HCT116 (cell line): ENCODE measurements around the gene TMEM271. TPM values are rescaled to one million over a fixed set of nuclear protein-coding genes. Genes with fewer than 3 reads are reported as not detected.

Source experiments
- ATAC-seq: fragments of 200-7000 bp; cut with Tn5 transposase; 2 replicates; pipeline ENCODE4 v1.9.1; 2020; ENCODE audit warnings: mild to moderate bottlenecking, moderate library complexity
- BruUV-seq: library from RNA; stranded (reverse); fragments of 400-500 nt; replicated peaks from 2 replicates; lab custom pipeline; 2021; lab: Mats Ljungman, UMichigan
- CTCF ChIA-PET: fragments of 300-600 bp; sonication (Branson Sonifier 250); formaldehyde crosslinking; loops from one replicate; lab custom pipeline; 2021; ENCODE audit warnings: antibody characterized with exemption; lab: Charles Lee
- POLR2A ChIA-PET: fragments of 300-600, 350-600 bp; sonication (Branson Sonifier 250); formaldehyde crosslinking; loops from one replicate; lab custom pipeline; 2021; ENCODE audit warnings: antibody characterized with exemption; lab: Charles Lee
- RAD21 ChIA-PET, 2 experiments: fragments of 300-600 bp; sonication (Branson Sonifier 250); formaldehyde crosslinking; loops; one replicate each; lab custom pipeline; 2023; ENCODE audit warnings: low total read pairs in 2 of 2; ENCODE audit not compliant: uncharacterized antibody in 2 of 2, unreplicated experiment in 2 of 2, low non-redundant PET in 1 of 2; lab: Charles Lee
- DNase-seq: peaks from one replicate; pipeline ENCODE4 v3.0.0-alpha.2; 2010; ENCODE audit warnings: low read depth, low spot score
- H2AFZ ChIP-seq: fragments of 200-600 bp; shearing (Covaris generic), sonication (generic); 2 replicates; pipeline ENCODE4 v1.6.1; 2017; ENCODE audit warnings: low read depth, mixed run types, mixed read lengths, antibody characterized with exemption, low read length; ENCODE audit not compliant: poor library complexity, severe bottlenecking
- H3K27ac ChIP-seq: 2 replicates; pipeline ENCODE4 v1.5.1; 2012; ENCODE audit warnings: low read depth, low read length
- H3K27me3 ChIP-seq: fragments of 200-600 bp; sonication (generic); 2 replicates; pipeline ENCODE4 v1.6.1; 2016; ENCODE audit warnings: mixed run types, low read length, mixed read lengths; ENCODE audit not compliant: insufficient read depth
- H3K36me3 ChIP-seq, 2 experiments: fragments of 200-500 bp in 1 of 2; fragments of 200-600 bp in 1 of 2; sonication (Bioruptor generic) in 1 of 2; sonication (generic) in 1 of 2; 2 replicates each; pipeline versions ENCODE4 v1.5.1 to v1.6.1; 2014 to 2016; ENCODE audit warnings: low read length in 2 of 2, inconsistent platforms in 1 of 2, mixed read lengths in 1 of 2, mixed run types in 1 of 2; ENCODE audit not compliant: insufficient read depth in 2 of 2, control insufficient read depth in 1 of 2
- H3K4me1 ChIP-seq, 2 experiments: fragments of 200-600 bp in 1 of 2; sonication (generic) in 1 of 2; 2 replicates each; pipeline versions ENCODE4 v1.5.1 to v1.6.1; 2012 to 2017; ENCODE audit warnings: low read length in 2 of 2, inconsistent platforms in 1 of 2, mild to moderate bottlenecking in 1 of 2, mixed read lengths in 1 of 2, mixed run types in 1 of 2, moderate library complexity in 1 of 2; ENCODE audit not compliant: insufficient read depth in 2 of 2, control insufficient read depth in 1 of 2
- H3K4me2 ChIP-seq: fragments of 200-600 bp; sonication (generic); 2 replicates; pipeline ENCODE4 v1.6.1; 2017; ENCODE audit warnings: mixed run types, low read length, mixed read lengths
- H3K4me3 ChIP-seq, 2 experiments: fragments of 200-600 bp in 1 of 2; sonication (generic) in 1 of 2; replicated peaks in 1 of 2; 2 replicates each; pipeline ENCODE4 v1.5.1; 2011 to 2016; ENCODE audit warnings: low read length in 2 of 2, control low read depth in 1 of 2, low read depth in 1 of 2, mild to moderate bottlenecking in 1 of 2, mixed read lengths in 1 of 2, mixed run types in 1 of 2
- H3K79me2 ChIP-seq: fragments of 200-600 bp; sonication (generic); 2 replicates; pipeline ENCODE4 v1.6.1; 2017; ENCODE audit warnings: mild to moderate bottlenecking, mixed run types, low read length, moderate library complexity, mixed read lengths; ENCODE audit not compliant: insufficient read depth
- H3K9ac ChIP-seq: fragments of 200-600 bp; sonication (generic); 2 replicates; pipeline ENCODE4 v1.6.1; 2016; ENCODE audit warnings: low read length, mixed read lengths
- H3K9me2 ChIP-seq: fragments of 200-600 bp; sonication (generic), shearing (Covaris generic); 2 replicates; pipeline ENCODE4 v1.6.1; 2017; ENCODE audit warnings: mixed run types, mild to moderate bottlenecking, moderate library complexity; ENCODE audit not compliant: insufficient read depth
- H3K9me3 ChIP-seq, 2 experiments: fragments of 200-500 bp in 1 of 2; fragments of 200-600 bp in 1 of 2; sonication (Bioruptor generic) in 1 of 2; sonication (generic) in 1 of 2; 2 replicates each; pipeline ENCODE4 v1.6.1; 2014 to 2017; ENCODE audit warnings: low read length in 2 of 2, mixed read lengths in 2 of 2, inconsistent platforms in 1 of 2, low read depth in 1 of 2, mild to moderate bottlenecking in 1 of 2, mixed run types in 1 of 2, moderate library complexity in 1 of 2; ENCODE audit not compliant: control insufficient read depth in 1 of 2, insufficient read depth in 1 of 2
- H4K20me1 ChIP-seq: fragments of 200-600 bp; sonication (generic), shearing (Covaris generic); 2 replicates; pipeline ENCODE4 v1.6.1; 2017; ENCODE audit warnings: mixed run types, mild to moderate bottlenecking, moderate library complexity; ENCODE audit not compliant: insufficient read depth
- CEBPB ChIP-seq: IDR thresholded peaks from 2 replicates; pipeline ENCODE4 v1.6.1; 2012; ENCODE audit warnings: low read depth
- EGR1 ChIP-seq: IDR thresholded peaks from 2 replicates; pipeline ENCODE4 v1.6.1; 2012; ENCODE audit warnings: low read depth
- ELF1 ChIP-seq: IDR thresholded peaks from 2 replicates; pipeline ENCODE4 v1.6.1; 2012; ENCODE audit warnings: low read depth, borderline replicate concordance
- EZH2 ChIP-seq: fragments of 200-600 bp; sonication (generic); IDR thresholded peaks from 2 replicates; pipeline ENCODE4 v1.6.1; 2017; ENCODE audit warnings: antibody characterized with exemption, mixed run types
- POLR2A ChIP-seq: IDR thresholded peaks from 2 replicates; pipeline ENCODE4 v1.7.0; 2011; ENCODE audit warnings: borderline replicate concordance; ENCODE audit not compliant: insufficient read depth, insufficient read length; ENCODE audit errors: extremely low read depth
- RAD21 ChIP-seq: IDR thresholded peaks from 2 replicates; pipeline ENCODE4 v1.6.1; 2012; ENCODE audit warnings: low read depth, mild to moderate bottlenecking
- SIN3A ChIP-seq: IDR thresholded peaks from 2 replicates; pipeline ENCODE4 v1.6.1; 2012; ENCODE audit warnings: low read depth
- TCF7L2 ChIP-seq: IDR thresholded peaks from 2 replicates; pipeline ENCODE4 v1.7.0; 2011; ENCODE audit warnings: borderline replicate concordance, inconsistent platforms; ENCODE audit not compliant: insufficient read depth, insufficient read length; ENCODE audit errors: extremely low read depth
- YY1 ChIP-seq: IDR thresholded peaks from 2 replicates; pipeline ENCODE4 v1.6.1; 2011; ENCODE audit warnings: low read length, low read depth, moderate library complexity, mild to moderate bottlenecking; ENCODE audit not compliant: insufficient replicate concordance; ENCODE audit errors: extremely low read depth
- ZFX ChIP-seq: fragments of 450-650 bp; IDR thresholded peaks from 2 replicates; pipeline ENCODE4 v1.6.1; 2017
- ZNF274 ChIP-seq: fragments of 200-500 bp; sonication (Bioruptor generic); IDR thresholded peaks from 2 replicates; pipeline ENCODE4 v1.6.1; 2014; ENCODE audit warnings: mild to moderate bottlenecking, low read depth, low read length, inconsistent platforms
- intact Hi-C: fragments of 100-400 bp; cut with micrococcal nuclease; formaldehyde crosslinking; loops from 2 replicates; pipeline ENCODE4 v1.10.0; 2022
- total RNA-seq: library from RNA; stranded (reverse); gene quantifications from one replicate; pipeline ENCODE4 v1.2.1, GENCODE V29; 2021; ENCODE audit not compliant: unreplicated experiment
- TF ChIP-seq, protein P1 (sequence below): IDR thresholded peaks from 2 replicates; pipeline ENCODE4 v1.6.1; 2011; ENCODE audit warnings: mild to moderate bottlenecking, low read length, moderate library complexity; ENCODE audit not compliant: insufficient replicate concordance; ENCODE audit errors: extremely low read depth
- TF ChIP-seq, protein P2 (sequence below): IDR thresholded peaks from 2 replicates; pipeline ENCODE4 v1.6.1; 2012; ENCODE audit warnings: low read depth
- TF ChIP-seq, protein P3 (sequence below): IDR thresholded peaks from 2 replicates; pipeline ENCODE4 v1.6.1; 2012
- TF ChIP-seq, protein P4 (sequence below), 3 experiments: fragments of 200-600 bp in 1 of 3; sonication (generic) in 1 of 3; IDR thresholded peaks in 2 of 3; conservative IDR thresholded peaks in 1 of 3; 2 replicates each; pipeline ENCODE4 v1.5.1; 2012 to 2017; ENCODE audit warnings: low read depth in 2 of 3, low read length in 2 of 3, antibody characterized with exemption in 1 of 3, borderline replicate concordance in 1 of 3, control low read depth in 1 of 3, mild to moderate bottlenecking in 1 of 3, mixed read lengths in 1 of 3, mixed run types in 1 of 3, moderate library complexity in 1 of 3; ENCODE audit not compliant: insufficient read depth in 1 of 3

TMEM271 gene
- total RNA-seq, 1 experiment from 2014 or later, result not detected

DNA sequence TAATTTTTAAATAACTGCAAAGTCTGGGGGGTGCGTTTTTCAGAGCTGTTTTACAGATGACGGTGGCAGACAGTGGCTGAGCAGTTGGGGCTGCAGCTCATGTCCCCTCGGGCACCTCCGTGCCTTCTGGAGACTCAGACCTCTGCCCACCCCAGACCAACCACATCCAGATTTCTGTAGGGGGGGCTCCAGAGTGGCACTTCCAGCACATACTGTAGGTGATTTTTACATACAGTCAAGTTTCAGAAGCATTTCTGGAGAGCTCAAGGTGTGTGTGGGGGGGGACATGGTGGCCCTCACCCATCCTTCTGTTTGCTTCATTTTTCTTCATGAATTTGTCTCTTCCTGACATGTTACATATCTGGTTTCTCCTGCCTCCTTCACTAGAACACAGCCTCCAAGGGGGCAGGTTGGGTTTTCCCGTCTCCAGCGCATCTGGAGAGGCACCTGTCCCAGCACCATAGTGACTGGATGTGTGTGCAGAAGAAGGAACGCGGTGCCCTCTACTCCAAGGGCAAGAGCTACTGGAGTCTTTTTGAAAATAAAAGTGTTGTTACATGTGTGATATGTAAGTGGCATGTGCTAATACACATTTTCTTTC, 37.5 kb downstream of the TMEM271 start (continued):
- TF ChIP-seq, protein P1, sequence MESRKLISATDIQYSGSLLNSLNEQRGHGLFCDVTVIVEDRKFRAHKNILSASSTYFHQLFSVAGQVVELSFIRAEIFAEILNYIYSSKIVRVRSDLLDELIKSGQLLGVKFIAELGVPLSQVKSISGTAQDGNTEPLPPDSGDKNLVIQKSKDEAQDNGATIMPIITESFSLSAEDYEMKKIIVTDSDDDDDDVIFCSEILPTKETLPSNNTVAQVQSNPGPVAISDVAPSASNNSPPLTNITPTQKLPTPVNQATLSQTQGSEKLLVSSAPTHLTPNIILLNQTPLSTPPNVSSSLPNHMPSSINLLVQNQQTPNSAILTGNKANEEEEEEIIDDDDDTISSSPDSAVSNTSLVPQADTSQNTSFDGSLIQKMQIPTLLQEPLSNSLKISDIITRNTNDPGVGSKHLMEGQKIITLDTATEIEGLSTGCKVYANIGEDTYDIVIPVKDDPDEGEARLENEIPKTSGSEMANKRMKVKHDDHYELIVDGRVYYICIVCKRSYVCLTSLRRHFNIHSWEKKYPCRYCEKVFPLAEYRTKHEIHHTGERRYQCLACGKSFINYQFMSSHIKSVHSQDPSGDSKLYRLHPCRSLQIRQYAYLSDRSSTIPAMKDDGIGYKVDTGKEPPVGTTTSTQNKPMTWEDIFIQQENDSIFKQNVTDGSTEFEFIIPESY, result no peak
- no peak for TF ChIP-seq ZNF274
- no peak for TF ChIP-seq ELF1
- no peak for TF ChIP-seq EZH2
- TF ChIP-seq POLR2A, result no peak

DNA sequence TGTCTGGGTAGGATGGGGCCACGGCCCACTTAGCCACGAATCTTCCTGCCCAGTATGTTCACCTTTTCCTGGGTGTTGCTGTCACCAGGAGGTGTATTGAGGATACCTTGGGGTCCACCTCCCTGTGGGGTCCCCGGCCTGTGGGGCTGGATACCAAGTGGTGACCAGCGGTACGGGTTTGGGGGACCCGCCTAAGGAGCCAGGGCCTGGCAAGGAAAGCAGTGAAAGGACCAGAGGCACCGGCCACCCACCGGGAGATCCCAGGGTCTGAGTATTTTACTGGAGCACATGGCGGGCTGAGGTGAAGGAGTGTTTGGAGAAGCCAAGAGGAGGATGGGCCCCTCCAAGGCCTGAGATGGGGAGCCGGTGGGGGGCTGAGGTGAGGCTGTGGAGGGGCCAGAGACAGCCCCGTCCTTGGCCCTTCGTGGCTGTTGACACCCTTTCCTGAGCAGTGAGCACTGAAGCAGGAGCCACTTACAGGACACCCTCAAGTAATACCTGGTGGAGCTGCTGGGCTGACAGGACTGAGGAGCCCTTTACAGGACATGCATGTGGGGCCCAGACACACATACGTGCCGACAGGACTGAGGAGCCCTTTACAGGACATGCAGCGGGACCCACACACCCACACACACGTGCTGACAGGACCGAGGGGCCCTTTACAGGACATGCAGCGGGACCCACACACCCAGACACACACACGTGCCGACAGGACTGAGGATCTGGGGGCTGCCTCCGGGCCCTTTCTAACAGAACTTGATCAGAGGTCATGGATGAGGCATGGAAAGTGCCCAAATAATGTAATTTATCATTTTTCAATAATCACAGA, 38.4 kb downstream of the TMEM271 start:
- intact Hi-C loops, result no loop called here
- Histone ChIP-seq H3K27ac (no peak overlapping the region), H3K9me2 (no peaks in the 10 kb centered on the region), H3K4me2 (no peak overlapping the region), H3K79me2 (no peaks in the 10 kb centered on the region), H4K20me1 (no peaks in the 10 kb centered on the region), H3K9ac (no peak overlapping the region), H3K9me3 (no peaks in the 10 kb centered on the region), H2AFZ (no peak overlapping the region), H3K4me3 (no peak overlapping the region), H3K4me1 (no peaks in the 10 kb centered on the region), H3K36me3 (peaks cover 0 to 5% of the 10 kb centered on the region in 2 experiments; a peak in 1 of 4 replicates), H3K27me3 (no peaks in the 10 kb centered on the region)
- no TSS peak for BruUV-seq
- ChIA-PET CTCF (no interaction called here), RAD21 (no interaction called here), POLR2A (no interaction called here)
- DNase-seq (no peak), ATAC-seq (no peak)
- TF ChIP-seq, protein P2, sequence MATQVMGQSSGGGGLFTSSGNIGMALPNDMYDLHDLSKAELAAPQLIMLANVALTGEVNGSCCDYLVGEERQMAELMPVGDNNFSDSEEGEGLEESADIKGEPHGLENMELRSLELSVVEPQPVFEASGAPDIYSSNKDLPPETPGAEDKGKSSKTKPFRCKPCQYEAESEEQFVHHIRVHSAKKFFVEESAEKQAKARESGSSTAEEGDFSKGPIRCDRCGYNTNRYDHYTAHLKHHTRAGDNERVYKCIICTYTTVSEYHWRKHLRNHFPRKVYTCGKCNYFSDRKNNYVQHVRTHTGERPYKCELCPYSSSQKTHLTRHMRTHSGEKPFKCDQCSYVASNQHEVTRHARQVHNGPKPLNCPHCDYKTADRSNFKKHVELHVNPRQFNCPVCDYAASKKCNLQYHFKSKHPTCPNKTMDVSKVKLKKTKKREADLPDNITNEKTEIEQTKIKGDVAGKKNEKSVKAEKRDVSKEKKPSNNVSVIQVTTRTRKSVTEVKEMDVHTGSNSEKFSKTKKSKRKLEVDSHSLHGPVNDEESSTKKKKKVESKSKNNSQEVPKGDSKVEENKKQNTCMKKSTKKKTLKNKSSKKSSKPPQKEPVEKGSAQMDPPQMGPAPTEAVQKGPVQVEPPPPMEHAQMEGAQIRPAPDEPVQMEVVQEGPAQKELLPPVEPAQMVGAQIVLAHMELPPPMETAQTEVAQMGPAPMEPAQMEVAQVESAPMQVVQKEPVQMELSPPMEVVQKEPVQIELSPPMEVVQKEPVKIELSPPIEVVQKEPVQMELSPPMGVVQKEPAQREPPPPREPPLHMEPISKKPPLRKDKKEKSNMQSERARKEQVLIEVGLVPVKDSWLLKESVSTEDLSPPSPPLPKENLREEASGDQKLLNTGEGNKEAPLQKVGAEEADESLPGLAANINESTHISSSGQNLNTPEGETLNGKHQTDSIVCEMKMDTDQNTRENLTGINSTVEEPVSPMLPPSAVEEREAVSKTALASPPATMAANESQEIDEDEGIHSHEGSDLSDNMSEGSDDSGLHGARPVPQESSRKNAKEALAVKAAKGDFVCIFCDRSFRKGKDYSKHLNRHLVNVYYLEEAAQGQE, result no peak
- TF ChIP-seq EZH2, result no peak
- TF ChIP-seq ELF1, result no peak
- TF ChIP-seq RAD21, result no peak
- TF ChIP-seq TCF7L2, result no peak
- TF ChIP-seq, protein P3, sequence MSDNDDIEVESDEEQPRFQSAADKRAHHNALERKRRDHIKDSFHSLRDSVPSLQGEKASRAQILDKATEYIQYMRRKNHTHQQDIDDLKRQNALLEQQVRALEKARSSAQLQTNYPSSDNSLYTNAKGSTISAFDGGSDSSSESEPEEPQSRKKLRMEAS, result no peak
- TF ChIP-seq, protein P4, sequence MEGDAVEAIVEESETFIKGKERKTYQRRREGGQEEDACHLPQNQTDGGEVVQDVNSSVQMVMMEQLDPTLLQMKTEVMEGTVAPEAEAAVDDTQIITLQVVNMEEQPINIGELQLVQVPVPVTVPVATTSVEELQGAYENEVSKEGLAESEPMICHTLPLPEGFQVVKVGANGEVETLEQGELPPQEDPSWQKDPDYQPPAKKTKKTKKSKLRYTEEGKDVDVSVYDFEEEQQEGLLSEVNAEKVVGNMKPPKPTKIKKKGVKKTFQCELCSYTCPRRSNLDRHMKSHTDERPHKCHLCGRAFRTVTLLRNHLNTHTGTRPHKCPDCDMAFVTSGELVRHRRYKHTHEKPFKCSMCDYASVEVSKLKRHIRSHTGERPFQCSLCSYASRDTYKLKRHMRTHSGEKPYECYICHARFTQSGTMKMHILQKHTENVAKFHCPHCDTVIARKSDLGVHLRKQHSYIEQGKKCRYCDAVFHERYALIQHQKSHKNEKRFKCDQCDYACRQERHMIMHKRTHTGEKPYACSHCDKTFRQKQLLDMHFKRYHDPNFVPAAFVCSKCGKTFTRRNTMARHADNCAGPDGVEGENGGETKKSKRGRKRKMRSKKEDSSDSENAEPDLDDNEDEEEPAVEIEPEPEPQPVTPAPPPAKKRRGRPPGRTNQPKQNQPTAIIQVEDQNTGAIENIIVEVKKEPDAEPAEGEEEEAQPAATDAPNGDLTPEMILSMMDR (IDR thresholded peaks at IDR 0.05 in 2 of 3, conservative IDR thresholded peaks at IDR 0.05 in 1 of 3; ENCODE audit: borderline replicate concordance in 1 of 3, insufficient read depth in 1 of 3, low read depth in 2 of 3, low read length in 2 of 3), result no peak
- TF ChIP-seq ZNF274, result no peak
- no peak for TF ChIP-seq YY1
- TF ChIP-seq SIN3A, result no peak
- TF ChIP-seq EGR1, result no peak
- TF ChIP-seq CEBPB, result no peak
- TF ChIP-seq ZFX, result no peak
